ENCODE data around the gene PLA2G6.

The PLA2G6 gene

DNA sequence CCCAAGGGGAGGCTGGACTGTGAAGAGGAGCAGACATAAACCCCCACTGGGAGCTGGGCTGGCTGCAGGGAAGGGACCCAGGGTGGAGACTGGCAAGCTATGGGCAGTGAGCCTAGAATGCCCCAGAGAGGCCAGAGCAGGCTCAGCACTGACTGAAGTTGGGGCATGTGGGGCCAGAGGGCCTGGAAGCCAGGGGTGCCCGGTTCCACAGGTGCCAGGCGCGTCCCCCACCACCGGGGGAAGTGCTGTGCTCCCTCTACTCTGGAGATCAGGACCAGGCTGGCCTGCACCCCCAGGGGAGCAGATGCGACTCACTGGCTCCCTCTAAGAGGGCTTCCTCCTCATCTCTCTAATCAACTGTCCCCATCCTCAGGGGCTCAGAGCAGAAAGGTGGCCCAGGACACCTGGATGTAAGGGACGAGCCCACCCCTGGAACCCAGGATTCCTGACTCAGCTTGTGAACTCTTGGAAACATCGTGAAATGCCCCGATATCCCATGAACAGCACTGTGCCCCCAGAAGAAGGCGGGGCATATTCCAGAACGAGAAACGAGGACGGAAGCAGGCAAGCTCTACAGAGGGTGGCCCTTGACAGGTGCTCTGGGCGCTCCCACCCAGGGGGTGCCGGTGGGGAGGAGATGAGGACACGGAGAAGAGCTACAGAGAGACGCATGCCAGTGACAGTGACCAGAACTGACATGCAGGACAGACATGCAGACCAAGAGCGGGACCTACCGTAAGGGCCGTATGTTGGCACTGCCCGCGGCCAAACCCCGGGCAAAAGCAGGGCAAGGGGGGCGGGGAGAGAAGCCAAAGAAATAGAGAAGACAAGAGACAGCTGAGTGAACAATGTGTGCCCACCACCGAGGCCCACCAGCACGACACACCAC lies 40.5 kb upstream of the PLA2G6 start:
- Histone ChIP-seq H3K9ac (ENCODE audit: low read length in 5 of 5) (no peak overlapping the region), H3K27me3 (ENCODE audit: control insufficient read depth in 5 of 5, insufficient read depth in 4 of 5, low read length in 5 of 5) (no peaks in the 10 kb centered on the region), H3K4me3 (ENCODE audit: low read depth in 1 of 5, low read length in 5 of 5) (no peak overlapping the region), H3K9me3 (ENCODE audit: control insufficient read depth in 5 of 5, low read length in 5 of 5) (no peaks in the 10 kb centered on the region), H3K27ac (ENCODE audit: low read depth, low read length) (peak overlapping the region; percentile 16), H3K4me1 (ENCODE audit: control insufficient read depth in 5 of 5, insufficient read depth in 5 of 5, low read length in 5 of 5) (peaks cover 3 to 60% (median 54%) of the 10 kb centered on the region in 5 donors), H3K36me3 (ENCODE audit: control insufficient read depth in 5 of 5, insufficient read depth in 5 of 5, low read length in 5 of 5) (peaks cover 0 to 60% (median 51%) of the 10 kb centered on the region in 5 donors)

DNA sequence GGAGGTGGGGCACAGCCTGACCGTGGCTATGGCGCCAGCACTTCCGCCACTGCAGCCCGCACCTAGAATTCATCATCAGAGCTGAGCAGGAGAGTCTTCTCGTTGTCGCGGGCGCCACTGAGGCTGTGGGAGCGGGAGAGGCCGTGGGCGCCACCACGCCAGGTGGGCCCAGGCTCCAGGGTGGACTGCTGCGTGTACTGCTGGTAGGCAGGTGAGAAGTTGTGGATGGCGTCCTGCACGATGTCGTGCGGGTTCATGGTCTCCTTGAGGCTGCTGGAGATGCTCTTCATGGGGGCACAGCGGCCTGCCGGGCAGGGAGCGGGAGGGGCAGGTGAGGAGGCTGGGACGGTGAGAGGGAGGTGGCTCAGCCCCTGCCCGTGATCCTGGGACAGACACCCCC lies 39.8 kb upstream of the PLA2G6 start:
- peaks cover 0 to 56% (median 44%) of the 10 kb centered on the region in 5 donors for H3K36me3 ChIP-seq (ENCODE audit: control insufficient read depth in 5 of 5, insufficient read depth in 5 of 5, low read length in 5 of 5)

DNA sequence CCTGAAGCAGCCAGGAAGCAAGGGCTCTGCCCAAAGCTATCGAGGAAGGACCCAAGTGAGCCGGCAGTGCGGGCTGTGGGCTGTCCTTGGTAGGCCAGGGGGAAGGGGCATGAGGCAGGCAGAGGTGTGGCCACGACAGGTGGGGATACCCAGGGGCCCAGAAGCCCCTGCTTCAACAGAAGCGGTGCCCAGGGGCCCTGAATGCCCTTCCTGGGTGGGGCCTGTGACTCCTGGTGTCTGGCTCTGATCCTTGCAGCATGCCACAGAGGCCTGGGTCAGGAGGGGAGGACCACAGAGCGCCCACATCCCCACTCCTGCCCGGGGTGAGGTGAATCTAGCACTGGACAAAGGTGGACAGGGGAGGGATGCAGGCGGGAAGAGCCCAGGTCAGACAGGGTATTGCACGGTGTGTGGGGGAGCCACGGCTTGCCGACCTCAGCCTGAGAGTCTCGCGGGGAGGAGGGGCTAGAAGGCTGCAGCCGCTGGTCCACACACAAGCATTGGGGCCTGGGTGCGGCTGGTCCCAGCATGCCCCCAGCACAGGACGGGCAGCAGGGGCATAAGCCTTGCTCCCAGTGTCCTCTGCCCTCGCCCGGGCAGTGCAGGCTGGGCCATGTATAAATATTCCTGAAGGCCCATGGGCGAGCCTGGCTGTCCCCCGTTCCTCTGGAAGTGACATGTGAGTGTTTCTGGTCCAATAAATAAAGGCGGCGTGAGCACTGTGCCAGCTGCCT lies 39.2 kb upstream of the PLA2G6 start:
- peak overlapping the region; percentile 97 for H3K27ac ChIP-seq (ENCODE audit: low read depth, low read length)
- H3K9me3 ChIP-seq (ENCODE audit: control insufficient read depth in 5 of 5, low read length in 5 of 5): no peaks in the 10 kb centered on the region
- H3K4me1 ChIP-seq (ENCODE audit: control insufficient read depth in 5 of 5, insufficient read depth in 5 of 5, low read length in 5 of 5): peaks cover 3 to 60% (median 54%) of the 10 kb centered on the region in 5 donors
- H3K9ac ChIP-seq (ENCODE audit: low read length in 5 of 5): peak overlapping the region in 1 of 5 donors; percentile 52
- no peaks in the 10 kb centered on the region for H3K27me3 ChIP-seq (ENCODE audit: control insufficient read depth in 5 of 5, insufficient read depth in 4 of 5, low read length in 5 of 5)
- H3K4me3 ChIP-seq (ENCODE audit: low read depth in 1 of 5, low read length in 5 of 5): no peak overlapping the region
- peaks cover 0 to 54% (median 41%) of the 10 kb centered on the region in 5 donors for H3K36me3 ChIP-seq (ENCODE audit: control insufficient read depth in 5 of 5, insufficient read depth in 5 of 5, low read length in 5 of 5)

More for the DNA sequence above, 39.8 kb upstream of the PLA2G6 start:
- Histone ChIP-seq H3K9ac (ENCODE audit: low read length in 5 of 5) (no peak overlapping the region), H3K27ac (ENCODE audit: low read depth, low read length) (no peak overlapping the region), H3K4me1 (ENCODE audit: control insufficient read depth in 5 of 5, insufficient read depth in 5 of 5, low read length in 5 of 5) (peaks cover 3 to 60% (median 54%) of the 10 kb centered on the region in 5 donors), H3K4me3 (ENCODE audit: low read depth in 1 of 5, low read length in 5 of 5) (no peak overlapping the region), H3K9me3 (ENCODE audit: control insufficient read depth in 5 of 5, low read length in 5 of 5) (no peaks in the 10 kb centered on the region), H3K27me3 (ENCODE audit: control insufficient read depth in 5 of 5, insufficient read depth in 4 of 5, low read length in 5 of 5) (no peaks in the 10 kb centered on the region)

DNA sequence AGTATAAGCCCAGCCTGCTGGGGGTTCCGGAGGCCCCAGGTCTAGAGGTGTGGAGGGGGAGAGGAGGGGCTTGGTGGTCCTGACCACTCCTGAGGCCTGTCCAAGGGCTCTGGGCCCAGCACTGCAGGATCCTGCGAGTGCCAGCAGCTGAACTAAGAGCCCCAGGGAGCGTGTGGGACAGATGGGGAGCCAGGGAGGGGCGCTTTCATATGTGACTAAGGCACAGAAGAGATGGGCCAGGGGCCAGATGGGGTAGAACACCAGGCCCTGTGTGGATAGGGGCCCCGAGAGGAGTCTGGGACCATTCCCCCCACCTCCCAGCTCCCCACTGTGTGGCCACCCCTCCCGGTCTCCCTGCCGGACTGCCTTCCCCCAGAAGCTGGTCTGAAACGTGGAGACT lies 38.5 kb upstream of the PLA2G6 start:
- Histone ChIP-seq H3K4me1 (ENCODE audit: control insufficient read depth in 5 of 5, insufficient read depth in 5 of 5, low read length in 5 of 5) (peaks cover 5 to 60% (median 54%) of the 10 kb centered on the region in 5 donors), H3K27me3 (ENCODE audit: control insufficient read depth in 5 of 5, insufficient read depth in 4 of 5, low read length in 5 of 5) (no peaks in the 10 kb centered on the region), H3K36me3 (ENCODE audit: control insufficient read depth in 5 of 5, insufficient read depth in 5 of 5, low read length in 5 of 5) (peaks cover 0 to 52% (median 38%) of the 10 kb centered on the region in 5 donors), H3K9ac (ENCODE audit: low read length in 5 of 5) (peak overlapping the region in 2 of 5 donors; percentile 47 to 72), H3K9me3 (ENCODE audit: control insufficient read depth in 5 of 5, low read length in 5 of 5) (no peaks in the 10 kb centered on the region), H3K4me3 (ENCODE audit: low read depth in 1 of 5, low read length in 5 of 5) (no peak overlapping the region), H3K27ac (ENCODE audit: low read depth, low read length) (peak overlapping the region; percentile 97)

DNA sequence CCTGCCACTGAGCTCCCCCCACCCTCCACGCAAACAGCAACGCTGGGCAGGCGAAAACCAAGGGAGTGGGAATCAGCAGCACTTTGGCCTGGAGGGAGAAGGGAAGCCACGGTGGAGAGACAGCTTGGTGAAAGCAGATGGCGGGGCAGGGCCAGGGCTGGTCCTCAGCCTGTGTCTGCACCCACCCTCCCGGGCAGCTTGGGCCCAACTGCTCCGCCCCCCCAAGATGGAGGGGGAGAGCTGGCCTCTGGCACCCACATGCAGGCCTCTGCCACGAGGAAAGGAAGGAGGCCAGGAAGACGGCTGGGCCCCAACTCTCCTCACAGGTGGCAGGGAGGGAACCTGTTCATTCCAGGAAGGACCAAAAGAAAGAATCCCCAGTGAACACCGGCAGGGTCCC lies 38.0 kb upstream of the PLA2G6 start:
- Histone ChIP-seq H3K27me3 (ENCODE audit: control insufficient read depth in 5 of 5, insufficient read depth in 4 of 5, low read length in 5 of 5) (no peaks in the 10 kb centered on the region), H3K4me3 (ENCODE audit: low read depth in 1 of 5, low read length in 5 of 5) (no peak overlapping the region), H3K27ac (ENCODE audit: low read depth, low read length) (peak overlapping the region; percentile 97), H3K4me1 (ENCODE audit: control insufficient read depth in 5 of 5, insufficient read depth in 5 of 5, low read length in 5 of 5) (peaks cover 5 to 63% (median 54%) of the 10 kb centered on the region in 5 donors), H3K36me3 (ENCODE audit: control insufficient read depth in 5 of 5, insufficient read depth in 5 of 5, low read length in 5 of 5) (peaks cover 0 to 50% (median 34%) of the 10 kb centered on the region in 5 donors), H3K9ac (ENCODE audit: low read length in 5 of 5) (peak overlapping the region in 3 of 5 donors; percentile 47 to 81 (median 72)), H3K9me3 (ENCODE audit: control insufficient read depth in 5 of 5, low read length in 5 of 5) (no peaks in the 10 kb centered on the region)

DNA sequence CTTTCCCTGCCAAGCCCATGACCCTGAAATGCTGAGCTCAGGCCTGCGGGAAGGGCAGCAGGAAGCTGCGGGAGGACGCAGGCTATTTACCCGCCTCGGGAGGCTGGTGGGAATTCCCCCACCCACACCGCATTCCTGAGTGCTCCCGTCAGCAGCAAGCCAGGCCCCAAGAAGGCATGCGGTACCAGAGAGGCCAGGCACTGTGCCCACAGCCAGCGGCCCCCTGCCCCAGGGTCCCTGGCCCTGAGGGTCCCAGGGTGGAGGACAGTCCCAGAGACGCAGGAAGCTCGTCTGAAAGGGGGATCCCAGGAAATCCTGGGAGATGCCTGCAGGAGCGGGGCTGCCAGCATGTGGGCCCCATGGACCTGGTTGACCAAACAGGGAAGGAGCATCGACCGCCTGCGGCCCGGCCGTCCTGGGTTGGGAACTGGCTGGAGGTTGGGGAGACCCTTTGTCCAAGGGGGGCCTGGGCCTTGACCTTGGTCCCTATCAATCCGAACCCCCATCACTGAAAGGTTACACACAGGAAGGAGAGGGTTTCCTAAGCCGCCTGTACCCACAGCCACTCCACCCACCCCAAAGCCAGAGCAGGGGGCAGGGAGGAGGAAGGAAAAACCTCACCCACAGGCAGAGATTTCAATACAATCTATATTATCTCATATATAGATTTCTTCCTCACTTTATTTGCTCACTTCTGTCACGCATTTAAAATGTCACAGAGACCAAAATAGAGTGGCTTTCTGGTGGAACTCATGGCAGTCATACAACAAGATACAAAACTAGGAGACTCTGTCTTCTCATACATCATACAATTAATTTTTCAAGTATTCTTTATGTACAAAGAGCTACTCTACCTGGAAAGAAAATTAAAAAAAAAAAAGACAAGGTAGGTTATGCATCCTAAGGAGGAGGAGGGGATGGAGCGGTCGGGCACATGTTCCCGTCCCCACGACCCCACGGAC lies 37.3 kb upstream of the PLA2G6 start:
- no peaks in the 10 kb centered on the region for H3K27me3 ChIP-seq (ENCODE audit: control insufficient read depth in 5 of 5, insufficient read depth in 4 of 5, low read length in 5 of 5)
- H3K9ac ChIP-seq (ENCODE audit: low read length in 5 of 5): peak overlapping the region in 4 of 5 donors; percentile 53 to 81 (median 66)
- H3K4me1 ChIP-seq (ENCODE audit: control insufficient read depth in 5 of 5, insufficient read depth in 5 of 5, low read length in 5 of 5): peaks cover 5 to 69% (median 59%) of the 10 kb centered on the region in 5 donors
- no peaks in the 10 kb centered on the region for H3K9me3 ChIP-seq (ENCODE audit: control insufficient read depth in 5 of 5, low read length in 5 of 5)
- H3K4me3 ChIP-seq (ENCODE audit: low read depth in 1 of 5, low read length in 5 of 5): no peak overlapping the region
- H3K36me3 ChIP-seq (ENCODE audit: control insufficient read depth in 5 of 5, insufficient read depth in 5 of 5, low read length in 5 of 5): peaks cover 0 to 48% (median 30%) of the 10 kb centered on the region in 5 donors
- peak overlapping the region; percentile 97 for H3K27ac ChIP-seq (ENCODE audit: low read depth, low read length)

DNA sequence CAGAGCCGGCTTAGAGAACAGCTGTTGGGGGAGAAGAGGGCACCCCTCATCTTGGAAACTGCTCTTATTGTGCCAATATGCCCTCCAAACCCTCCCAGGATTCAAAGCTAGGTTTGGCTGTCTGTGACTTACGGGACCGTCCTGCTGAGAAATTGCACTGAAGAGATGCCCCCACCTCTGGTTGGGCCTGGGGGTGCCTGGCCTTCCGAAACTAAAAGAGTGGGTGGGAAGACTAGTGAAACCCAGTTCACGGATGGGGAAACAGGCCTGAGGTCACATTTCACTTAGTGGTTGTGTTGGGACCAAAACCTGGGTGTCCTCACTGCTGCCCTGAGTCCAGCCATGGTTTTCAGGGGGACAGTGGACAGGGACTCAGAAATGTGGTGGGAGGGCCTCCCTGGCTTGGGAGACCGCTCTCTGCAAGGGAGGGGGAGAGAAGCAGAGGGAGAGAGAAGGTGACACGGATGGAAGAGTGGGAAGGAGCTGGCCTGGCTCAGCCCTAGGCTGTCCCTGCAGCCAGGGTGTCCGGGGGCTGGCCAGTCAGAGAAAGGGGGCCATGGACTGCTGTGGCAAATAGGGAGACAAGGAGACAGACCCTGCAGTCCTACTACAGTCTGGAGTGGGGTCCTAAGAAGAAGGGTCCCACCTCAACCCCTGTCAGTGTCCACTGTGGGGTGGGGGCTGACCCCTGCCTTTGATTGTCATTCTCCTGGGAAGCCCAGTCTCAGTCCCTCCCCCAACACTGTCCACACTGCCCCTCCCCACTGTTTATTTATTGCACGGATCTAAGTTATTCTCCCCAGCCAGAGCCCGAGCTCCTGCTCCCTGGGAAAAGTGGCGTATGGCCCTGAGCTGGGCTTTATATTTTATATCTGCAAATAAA lies 33.8 kb upstream of the PLA2G6 start:
- no peak overlapping the region for H3K9ac ChIP-seq (ENCODE audit: low read length in 5 of 5)
- no peaks in the 10 kb centered on the region for H3K9me3 ChIP-seq (ENCODE audit: control insufficient read depth in 5 of 5, low read length in 5 of 5)
- H3K27me3 ChIP-seq (ENCODE audit: control insufficient read depth in 5 of 5, insufficient read depth in 4 of 5, low read length in 5 of 5): no peaks in the 10 kb centered on the region
- peaks cover 9 to 63% (median 45%) of the 10 kb centered on the region in 5 donors for H3K4me1 ChIP-seq (ENCODE audit: control insufficient read depth in 5 of 5, insufficient read depth in 5 of 5, low read length in 5 of 5)
- H3K36me3 ChIP-seq (ENCODE audit: control insufficient read depth in 5 of 5, insufficient read depth in 5 of 5, low read length in 5 of 5): peaks cover 0 to 21% (median 8%) of the 10 kb centered on the region in 5 donors
- H3K27ac ChIP-seq (ENCODE audit: low read depth, low read length): no peak overlapping the region
- H3K4me3 ChIP-seq (ENCODE audit: low read depth in 1 of 5, low read length in 5 of 5): no peak overlapping the region

DNA sequence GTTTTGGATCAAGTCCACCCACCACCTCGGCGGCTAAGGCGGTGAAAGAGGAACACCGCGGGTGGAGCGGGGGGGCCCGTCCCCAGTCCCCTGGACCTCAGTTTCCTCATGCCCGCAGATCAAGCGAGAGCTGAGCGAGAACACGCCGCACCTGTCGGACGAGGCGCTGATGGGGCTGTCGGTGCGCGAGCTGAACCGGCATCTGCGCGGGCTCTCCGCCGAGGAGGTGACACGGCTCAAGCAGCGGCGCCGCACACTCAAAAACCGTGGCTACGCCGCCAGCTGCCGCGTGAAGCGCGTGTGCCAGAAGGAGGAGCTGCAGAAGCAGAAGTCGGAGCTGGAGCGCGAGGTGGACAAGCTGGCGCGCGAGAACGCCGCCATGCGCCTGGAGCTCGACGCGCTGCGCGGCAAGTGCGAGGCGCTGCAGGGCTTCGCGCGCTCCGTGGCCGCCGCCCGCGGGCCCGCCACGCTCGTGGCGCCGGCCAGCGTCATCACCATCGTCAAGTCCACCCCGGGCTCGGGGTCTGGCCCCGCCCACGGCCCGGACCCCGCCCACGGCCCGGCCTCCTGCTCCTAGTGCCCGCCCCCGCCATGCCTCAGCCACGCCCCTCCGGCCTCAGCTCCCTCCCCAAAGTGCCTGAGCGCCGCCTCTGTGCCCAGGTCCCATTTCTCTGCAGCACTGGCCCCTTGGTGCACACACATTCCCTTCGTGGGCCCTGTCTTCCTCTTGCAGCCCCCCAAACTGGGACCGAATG lies 32.8 kb upstream of the PLA2G6 start:
- H3K36me3 ChIP-seq (ENCODE audit: control insufficient read depth in 5 of 5, insufficient read depth in 5 of 5, low read length in 5 of 5): peaks cover 0 to 17% (median 8%) of the 10 kb centered on the region in 5 donors
- H3K9me3 ChIP-seq (ENCODE audit: control insufficient read depth in 5 of 5, low read length in 5 of 5): no peaks in the 10 kb centered on the region
- peaks cover 7 to 61% (median 36%) of the 10 kb centered on the region in 5 donors for H3K4me1 ChIP-seq (ENCODE audit: control insufficient read depth in 5 of 5, insufficient read depth in 5 of 5, low read length in 5 of 5)
- H3K27ac ChIP-seq (ENCODE audit: low read depth, low read length): no peak overlapping the region
- H3K9ac ChIP-seq (ENCODE audit: low read length in 5 of 5): no peak overlapping the region
- H3K27me3 ChIP-seq (ENCODE audit: control insufficient read depth in 5 of 5, insufficient read depth in 4 of 5, low read length in 5 of 5): no peaks in the 10 kb centered on the region
- H3K4me3 ChIP-seq (ENCODE audit: low read depth in 1 of 5, low read length in 5 of 5): peak overlapping the region in 4 of 5 donors; percentile 6 to 44 (median 24)

Data from subcutaneous abdominal adipose tissue (tissue), 5 donors.